K562 (cell line): ENCODE measurements around the gene PRKCG. TPM values are rescaled to one million over a fixed set of nuclear protein-coding genes. Genes with fewer than 3 reads are reported as not detected.
A peak's percentile ranks its signal among the peaks of the same experiment; 100 is the strongest.

Experiments
- ATAC-seq: fragments of 200-7000 bp; cut with Tn5 transposase; 3 replicates; pipeline ENCODE4 v1.9.1; 2020; ENCODE audit warnings: moderate library complexity
- BruUV-seq: library from RNA; stranded (reverse); fragments of 400-500 nt; replicated peaks from 2 replicates; lab custom pipeline; 2021; lab: Mats Ljungman, UMichigan
- CTCF ChIA-PET: fragments of 300-600 bp; formaldehyde crosslinking; extraction: SDS; loops from one replicate; lab custom pipeline; 2021; ENCODE audit warnings: low intra/inter-chr PET ratio; lab: Yijun Ruan, JAX
- POLR2A ChIA-PET: fragments of 300-600, 350-650 bp; sonication (Branson Sonifier 250); formaldehyde crosslinking; extraction: SDS; loops from one replicate; lab custom pipeline; 2021; ENCODE audit warnings: antibody characterized with exemption, inconsistent platforms; lab: Yijun Ruan, JAX
- DNase-seq, 4 experiments: peaks; one replicate each; pipeline versions ENCODE4 v3.0.0 to v3.0.0-alpha.2; 2011 to 2018; ENCODE audit warnings: low spot score in 3 of 4, mixed read lengths in 3 of 4; ENCODE audit errors: extremely low read depth in 1 of 4
- FAIRE-seq: peaks from 2 replicates; lab custom pipeline; 2011; peaks lifted over from hg19 to GRCh38; lab: Jason Lieb, UNC
- H2AFZ ChIP-seq: 2 replicates; pipeline ENCODE4 v1.6.0; 2011; ENCODE audit warnings: low read depth, low read length, control low read depth, inconsistent platforms
- H3K27ac ChIP-seq: fragments of 200-600 bp; 3 replicates; pipeline ENCODE4 v1.8.0; 2011; ENCODE audit warnings: low read depth, mild to moderate bottlenecking, control low read depth, inconsistent platforms, low read length, moderate library complexity, mixed read lengths; ENCODE audit errors: extremely low read depth
- H3K27me3 ChIP-seq, 2 experiments: fragments of 300-600 bp in 1 of 2; 2 replicates in 1 of 2; 3 replicates in 1 of 2; pipeline versions ENCODE4 v1.6.0 to v1.8.0; 2011; ENCODE audit warnings: inconsistent platforms in 2 of 2, low read length in 2 of 2, mild to moderate bottlenecking in 1 of 2, mixed read lengths in 1 of 2, moderate library complexity in 1 of 2; ENCODE audit not compliant: control insufficient read depth in 2 of 2, insufficient read depth in 2 of 2
- H3K36me3 ChIP-seq: fragments of 300-600 bp; 3 replicates; pipeline ENCODE4 v1.8.0; 2011; ENCODE audit warnings: mild to moderate bottlenecking, low read length, inconsistent platforms; ENCODE audit not compliant: control insufficient read depth, insufficient read depth
- H3K4me1 ChIP-seq, 2 experiments: fragments of 200-600 bp in 1 of 2; replicated peaks in 1 of 2; 2 replicates in 1 of 2; 3 replicates in 1 of 2; pipeline versions ENCODE4 v1.5.1 to v1.8.0; 2011; ENCODE audit warnings: inconsistent platforms in 2 of 2, low read length in 2 of 2, mild to moderate bottlenecking in 1 of 2, mixed read lengths in 1 of 2, moderate library complexity in 1 of 2; ENCODE audit not compliant: control insufficient read depth in 2 of 2, insufficient read depth in 2 of 2
- H3K4me2 ChIP-seq: 2 replicates; pipeline ENCODE4 v1.6.1; 2011; ENCODE audit warnings: low read length, control low read depth, inconsistent platforms, mixed read lengths; ENCODE audit not compliant: insufficient read depth
- H3K4me3 ChIP-seq: fragments of 200-600 bp; sonication (generic), shearing (Covaris generic); 2 replicates; pipeline ENCODE4 v1.5.1; 2016; ENCODE audit warnings: control low read depth, inconsistent platforms
- H3K79me2 ChIP-seq: fragments of 200-600 bp; 3 replicates; pipeline ENCODE4 v1.8.0; 2011; ENCODE audit warnings: low read length, inconsistent platforms; ENCODE audit not compliant: control insufficient read depth, insufficient read depth
- H3K9ac ChIP-seq, 2 experiments: 2 replicates each; pipeline versions ENCODE4 v1.6.0 to v1.6.1; 2011; ENCODE audit warnings: low read depth in 2 of 2, low read length in 2 of 2, control low read depth in 1 of 2, inconsistent platforms in 1 of 2, mild to moderate bottlenecking in 1 of 2, mixed read lengths in 1 of 2; ENCODE audit not compliant: insufficient read depth in 1 of 2
- H3K9me1 ChIP-seq: one replicate; pipeline ENCODE4 v1.6.0; 2011; ENCODE audit warnings: inconsistent platforms, mild to moderate bottlenecking, low read length, moderate library complexity; ENCODE audit not compliant: control insufficient read depth, insufficient read depth
- H3K9me3 ChIP-seq: replicated peaks from 2 replicates; pipeline ENCODE4 v1.5.1; 2011; ENCODE audit warnings: low read depth, low read length, inconsistent platforms; ENCODE audit not compliant: control insufficient read depth, insufficient read depth
- H4K20me1 ChIP-seq: replicated peaks from 2 replicates; pipeline ENCODE4 v1.6.1; 2011; ENCODE audit warnings: low read length, inconsistent platforms, mixed read lengths; ENCODE audit not compliant: control insufficient read depth, insufficient read depth
- FOXJ2 ChIP-seq: fragments of 200-800 bp; sonication (Bioruptor generic); IDR thresholded peaks from 2 replicates; pipeline ENCODE4 v1.6.1; 2016; ENCODE audit warnings: missing genetic modification characterization, missing compliant biosample characterization
- HEY1 ChIP-seq: fragments of 250-450 bp; sonication (Bioruptor Pico); IDR thresholded peaks from 2 replicates; pipeline ENCODE4 v1.5.0; 2020; ENCODE audit warnings: mild to moderate bottlenecking, moderate library complexity, borderline replicate concordance
- KLF6 ChIP-seq: fragments of 250-450 bp; sonication (Bioruptor Pico); IDR thresholded peaks from 2 replicates; pipeline ENCODE4 v1.4.0; 2020; ENCODE audit warnings: mild to moderate bottlenecking, moderate library complexity, borderline replicate concordance
- RBM15 ChIP-seq: fragments of 200-400 bp; formaldehyde crosslinking; IDR thresholded peaks from 2 replicates; pipeline ENCODE4 v1.6.1; 2018; ENCODE audit warnings: mild to moderate bottlenecking, low read length, moderate library complexity; ENCODE audit not compliant: insufficient read depth
- RFX1 ChIP-seq: fragments of 450-650 bp; IDR thresholded peaks from 2 replicates; pipeline ENCODE4 v1.6.1; 2016; ENCODE audit warnings: mild to moderate bottlenecking, moderate library complexity
- SMARCB1 ChIP-seq: IDR thresholded peaks from 2 replicates; pipeline ENCODE4 v1.6.1; 2011; ENCODE audit warnings: improper control_type of control experiment, low read depth; ENCODE audit not compliant: insufficient read length
- WGBS: fragments of 100-300 bp; shearing (Covaris generic); methylation state at CpG from one replicate; pipeline ENCODE4 v1.1.6; 2016; ENCODE audit warnings: low coverage, mixed read lengths; ENCODE audit not compliant: insufficient coverage; ENCODE audit errors: missing lambda C conversion rate; 5-methylcytosine and 5-hydroxymethylcytosine counted together
- in situ Hi-C: fragments of 300-500 bp; cut with MboI; formaldehyde crosslinking; loops from 4 replicates; pipeline ENCODE4 v1.15.0; 2018; ENCODE audit warnings: inconsistent platforms, mixed read lengths
- intact Hi-C: fragments of 100-400 bp; cut with micrococcal nuclease; formaldehyde crosslinking; loops from 2 replicates; pipeline ENCODE4 v1.14.2; 2022
- polyA plus RNA-seq, 8 experiments: library from polyadenylated mRNA; depleted of rRNA in 4 of 8; stranded (reverse) in 5 of 8; unstranded in 3 of 8; fragments of >200 nt; fragmentation: Nextera tagmentation in 2 of 8; fragmentation: Illumina TruSeq in 1 of 8; extraction: Ambion mirVana in 2 of 8; extraction: Trizol in 1 of 8; gene quantifications; 2 replicates each; pipeline versions ENCODE4 v1.2.1 to v1.2.3, GENCODE V29; 2011 to 2014; ENCODE audit warnings: inconsistent platforms in 1 of 8, missing spikeins in 1 of 8
- total RNA-seq, 7 experiments: library from RNA; depleted of rRNA in 6 of 7; stranded (reverse); fragments of >200 nt in 6 of 7; fragmentation: Illumina TruSeq in 2 of 7; extraction: Trizol in 2 of 7; gene quantifications; 2 replicates each; pipeline versions ENCODE4 v1.2.1 to v1.2.3, GENCODE V29; 2011 to 2021; ENCODE audit warnings: low replicate concordance in 1 of 7
- TF ChIP-seq, protein P1 (sequence below): fragments of 200-800 bp; sonication (Bioruptor generic); IDR thresholded peaks from 2 replicates; pipeline ENCODE4 v1.6.1; 2017; ENCODE audit warnings: missing genetic modification characterization, missing compliant biosample characterization

Gene PRKCG
- total and polyA plus RNA-seq, 9 of the 15 experiments (the other 6 are each of a cell fraction or from before 2014, with no cell fraction given) = not detected

DNA sequence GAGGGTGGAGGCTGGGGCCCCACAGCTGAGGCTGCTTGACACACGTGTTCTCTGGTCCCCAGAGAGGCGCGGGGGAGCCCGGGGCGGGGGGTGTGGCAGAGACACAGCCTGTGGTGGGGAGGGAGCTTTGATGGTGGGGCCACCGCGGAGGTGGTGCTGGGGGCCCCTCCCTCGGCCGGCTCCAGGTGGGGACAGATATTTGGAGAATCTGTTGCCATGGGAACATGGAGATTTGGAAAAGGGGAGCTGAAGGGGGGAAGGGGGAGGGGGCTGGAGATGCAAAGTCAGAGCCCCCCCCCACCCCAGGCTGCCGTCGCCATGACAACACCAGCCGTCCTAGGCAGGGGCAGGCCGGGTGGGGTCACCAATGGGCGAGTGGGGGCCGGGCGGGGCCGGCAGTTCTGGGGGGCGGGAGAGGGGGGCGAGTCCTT, 1.2 kb downstream of the PRKCG start:
- H3K4me1 ChIP-seq = peaks cover 0 to 36% of the 10 kb centered on the region in 2 experiments; a peak in 3 of 5 replicates
- H3K9ac ChIP-seq = no peak overlapping the region
- ChIA-PET POLR2A (interaction anchor here (0.6 kb wide), 1 partner anchor 59 kb away, joined by 3 read pairs; no protein-coding TSS in a partner anchor), CTCF (no interaction called here)
- H3K79me2 ChIP-seq = no peaks in the 10 kb centered on the region
- no TSS peak for BruUV-seq
- H3K27me3 ChIP-seq = peaks cover 15 to 17% of the 10 kb centered on the region in 2 experiments; a peak in 4 of 5 replicates
- H3K4me3 ChIP-seq = no peak overlapping the region
- FAIRE-seq (no peak), ATAC-seq (no peak), DNase-seq (peak in 2 of 4 experiments; percentile 22 to 38)
- H2AFZ ChIP-seq = no peak overlapping the region
- H3K9me3 ChIP-seq = no peaks in the 10 kb centered on the region
- no peaks in the 10 kb centered on the region for H3K9me1 ChIP-seq
- intact Hi-C loops = no loop called here
- no peak for TF ChIP-seq FOXJ2 (tag)
- TF ChIP-seq, protein P1, sequence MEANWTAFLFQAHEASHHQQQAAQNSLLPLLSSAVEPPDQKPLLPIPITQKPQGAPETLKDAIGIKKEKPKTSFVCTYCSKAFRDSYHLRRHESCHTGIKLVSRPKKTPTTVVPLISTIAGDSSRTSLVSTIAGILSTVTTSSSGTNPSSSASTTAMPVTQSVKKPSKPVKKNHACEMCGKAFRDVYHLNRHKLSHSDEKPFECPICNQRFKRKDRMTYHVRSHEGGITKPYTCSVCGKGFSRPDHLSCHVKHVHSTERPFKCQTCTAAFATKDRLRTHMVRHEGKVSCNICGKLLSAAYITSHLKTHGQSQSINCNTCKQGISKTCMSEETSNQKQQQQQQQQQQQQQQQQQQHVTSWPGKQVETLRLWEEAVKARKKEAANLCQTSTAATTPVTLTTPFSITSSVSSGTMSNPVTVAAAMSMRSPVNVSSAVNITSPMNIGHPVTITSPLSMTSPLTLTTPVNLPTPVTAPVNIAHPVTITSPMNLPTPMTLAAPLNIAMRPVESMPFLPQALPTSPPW (CRISPR knock-in tag) = peak; percentile 31; the same call in 1 of the 2 replicates
- no peak for TF ChIP-seq KLF6 (CRISPR knock-in tag)
- TF ChIP-seq HEY1 (CRISPR knock-in tag) = no peak
- TF ChIP-seq RBM15 = no peak
- TF ChIP-seq RFX1 = peak; percentile 78
- TF ChIP-seq SMARCB1 = no peak
- TF ChIP-seq, all 486 proteins: peak for 2
- 0% methylated on average over 5 of the region's 19 CpGs for WGBS
- Histone ChIP-seq H4K20me1 (no peaks in the 10 kb centered on the region), H3K36me3 (no peaks in the 10 kb centered on the region), H3K27ac (no peak overlapping the region), H3K4me2 (no peak overlapping the region)
- in situ Hi-C loops = no loop called here
